NCI-H1436 treated with DMSO at 0.1 percent for 48 hours (cell line): ENCODE data around the gene CKAP2L.
"Not testable (repeated sequence)": the region's sequence is repeated elsewhere in the genome, so short reads cannot be mapped to it uniquely, and the experiment has no call there.

Experiments
- DNase-seq: peaks from one replicate; lab custom pipeline; 2025; lab: John Stamatoyannopoulos, UW

CKAP2L gene

DNA sequence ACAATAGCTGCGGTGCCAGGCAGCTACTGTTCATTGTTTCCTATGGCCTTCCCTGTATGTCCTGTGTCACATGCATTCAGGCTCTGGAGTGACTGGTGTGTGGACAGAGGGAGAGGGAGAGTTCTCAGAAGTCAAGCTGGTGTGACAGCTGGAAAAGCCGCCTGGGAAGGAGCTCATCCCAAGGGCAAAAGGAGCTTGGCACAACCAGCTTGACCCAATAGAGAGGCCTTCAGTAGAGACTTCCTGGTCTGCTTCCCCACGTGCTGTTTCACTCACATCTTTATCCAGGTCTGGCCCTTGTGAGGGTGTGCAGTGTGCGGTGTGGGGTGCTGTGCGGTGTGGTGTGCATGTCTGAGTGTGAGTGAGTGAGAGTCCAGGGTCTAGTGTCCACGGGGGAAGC, 54.7 kb downstream of the CKAP2L start:
- no peak for DNase-seq

DNA sequence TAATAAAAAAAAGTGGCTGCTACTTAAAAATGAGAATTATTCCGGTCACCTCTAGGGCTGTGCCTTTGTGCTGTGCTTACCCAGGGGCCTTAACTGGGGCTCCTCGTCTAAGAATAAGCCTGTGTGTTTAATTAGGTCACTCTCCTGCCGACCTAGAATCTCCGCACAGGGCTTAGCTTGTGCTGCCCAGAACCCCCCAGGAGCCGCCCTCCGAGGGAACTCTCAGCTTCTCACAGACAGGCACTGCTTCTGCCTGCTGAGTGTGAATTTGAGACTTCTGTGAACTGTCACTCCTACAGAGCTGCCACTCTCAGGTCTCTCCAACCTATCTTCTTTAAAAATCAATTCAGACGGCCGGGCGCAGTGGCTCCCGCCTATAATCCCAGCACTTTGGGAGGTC, 55.4 kb downstream of the CKAP2L start:
- no peak for DNase-seq

DNA sequence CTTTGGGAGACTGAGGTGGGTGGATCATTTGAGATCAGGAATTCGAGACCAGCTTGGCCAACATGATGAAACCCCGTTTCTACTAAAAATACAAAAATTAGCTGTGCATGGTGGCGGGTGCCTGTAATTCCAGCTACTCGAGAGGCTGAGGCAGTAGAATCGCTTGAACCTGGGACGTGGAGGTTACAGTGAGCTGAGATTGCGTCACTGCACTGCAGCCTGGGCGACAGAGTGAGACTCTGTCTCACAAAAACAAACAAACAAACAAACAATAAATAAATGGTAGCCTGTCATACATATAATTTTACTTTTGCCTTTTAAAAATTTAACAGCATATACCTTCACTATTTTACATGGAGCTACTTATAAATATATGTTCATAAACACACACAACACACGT, 57.5 kb downstream of the CKAP2L start:
- not testable (repeated sequence) for DNase-seq

DNA sequence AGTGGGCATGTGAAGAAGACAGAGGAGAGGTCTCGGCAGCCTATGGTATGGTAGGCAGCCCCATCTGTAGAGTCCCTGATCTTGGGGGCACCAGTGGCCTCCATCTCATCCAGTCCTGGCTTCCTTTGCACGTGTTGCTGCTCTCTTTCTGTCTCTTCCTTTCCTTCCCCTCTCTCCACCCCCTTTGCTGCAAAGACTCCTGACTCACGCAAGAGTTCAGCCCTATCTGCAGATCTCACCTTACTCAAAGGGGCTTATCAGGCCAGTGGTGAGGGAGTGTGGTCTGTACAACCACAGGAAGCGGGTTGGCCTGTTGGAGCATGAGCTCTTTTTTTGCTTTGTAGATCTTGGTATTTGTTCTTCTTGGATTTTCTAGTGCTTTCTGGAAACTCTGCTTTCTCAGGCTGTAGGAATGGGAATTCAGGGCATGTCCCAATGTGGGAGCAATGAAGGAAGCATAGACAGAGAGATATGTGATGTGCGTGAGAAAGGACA, 58.2 kb downstream of the CKAP2L start:
- DNase-seq = no peak

DNA sequence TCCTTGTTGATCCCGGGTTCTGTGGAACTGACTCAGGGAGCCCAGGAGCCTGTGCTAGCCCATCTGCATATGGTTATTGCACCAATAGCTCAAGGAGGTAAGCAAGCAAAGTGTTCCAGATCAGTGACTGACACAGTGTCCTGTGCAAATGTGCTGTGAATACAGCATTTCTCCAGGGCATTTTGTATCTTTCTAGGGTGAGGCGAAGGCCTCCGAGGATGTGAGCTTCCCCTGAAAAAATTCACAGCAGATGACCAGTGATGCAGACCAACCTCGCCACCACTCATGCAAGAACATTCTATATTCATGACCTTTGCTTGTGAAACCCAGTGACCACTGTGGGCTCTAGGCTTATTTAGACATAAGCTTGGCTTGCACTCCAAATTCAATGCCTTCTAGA, 58.8 kb downstream of the CKAP2L start:
- DNase-seq = no peak

DNA sequence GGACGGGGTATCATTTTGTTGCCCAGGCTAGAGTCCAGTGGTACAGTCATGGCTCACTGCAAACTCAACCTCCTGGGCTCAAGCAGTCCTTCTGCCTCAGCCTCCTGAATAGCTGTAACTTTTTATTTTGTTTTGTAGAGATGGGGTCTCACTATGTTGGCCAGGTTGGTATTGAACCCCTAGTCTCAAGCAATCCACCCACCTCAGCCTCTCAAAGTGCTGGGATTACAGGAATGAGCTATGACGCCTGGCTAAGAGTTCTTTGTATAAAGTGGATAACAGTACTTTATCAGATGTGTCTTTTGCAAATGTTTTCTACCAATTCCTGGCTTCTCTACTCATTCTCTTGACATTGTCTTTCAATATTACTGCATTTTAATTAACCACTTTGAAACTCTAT, 60.7 kb downstream of the CKAP2L start:
- DNase-seq = no peak

DNA sequence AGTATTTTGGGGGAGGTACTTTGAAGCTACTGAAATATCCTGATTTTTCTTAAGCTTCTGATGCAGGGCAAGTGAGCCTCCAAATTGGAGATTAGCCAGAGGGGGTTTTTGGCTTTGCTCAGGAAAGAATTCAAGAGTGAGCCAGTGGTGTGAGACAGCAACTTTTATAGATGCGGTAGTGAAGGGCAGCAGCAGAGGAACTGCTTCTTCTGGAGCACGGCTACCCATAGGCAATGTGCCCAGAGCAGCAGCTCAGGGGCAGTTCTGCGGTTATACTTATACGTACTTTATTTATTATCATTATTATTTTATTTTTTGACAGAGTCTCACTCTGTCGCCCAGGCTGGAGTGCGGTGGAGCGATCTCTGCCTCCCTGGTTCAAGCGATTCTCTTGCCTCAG, 63.4 kb downstream of the CKAP2L start:
- no peak for DNase-seq

DNA sequence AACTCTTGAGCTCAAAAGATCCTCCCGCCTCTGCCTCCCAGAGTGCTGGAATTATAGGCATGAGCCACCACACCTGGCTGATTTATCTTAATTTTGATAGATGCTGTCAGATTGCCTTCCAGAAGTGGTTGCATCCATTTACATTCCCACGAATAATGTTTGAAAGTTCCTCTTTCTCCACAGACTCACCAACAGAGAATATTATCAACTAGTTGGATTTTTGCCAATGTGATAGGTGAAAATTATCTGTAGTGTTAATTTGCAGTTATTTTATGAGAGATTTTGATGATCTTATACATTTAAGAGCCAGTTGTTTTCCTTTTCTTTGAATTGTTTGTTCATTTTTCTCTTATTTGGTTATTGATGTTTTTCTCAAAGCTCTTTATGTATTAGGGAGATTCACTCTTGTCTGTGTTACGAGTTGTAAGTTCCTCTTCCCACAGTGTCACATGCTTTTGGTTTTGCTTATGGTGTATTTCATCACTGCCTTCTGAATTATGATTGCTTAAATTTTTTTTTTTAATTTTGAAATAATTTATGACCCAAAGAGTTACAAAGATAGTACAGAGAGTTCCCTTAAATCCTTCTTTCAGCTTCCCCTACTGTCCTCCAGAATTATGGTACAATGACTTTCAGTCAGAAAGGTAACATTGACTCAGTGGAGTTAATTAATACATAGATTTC, 64.3 kb downstream of the CKAP2L start:
- no peak for DNase-seq

DNA sequence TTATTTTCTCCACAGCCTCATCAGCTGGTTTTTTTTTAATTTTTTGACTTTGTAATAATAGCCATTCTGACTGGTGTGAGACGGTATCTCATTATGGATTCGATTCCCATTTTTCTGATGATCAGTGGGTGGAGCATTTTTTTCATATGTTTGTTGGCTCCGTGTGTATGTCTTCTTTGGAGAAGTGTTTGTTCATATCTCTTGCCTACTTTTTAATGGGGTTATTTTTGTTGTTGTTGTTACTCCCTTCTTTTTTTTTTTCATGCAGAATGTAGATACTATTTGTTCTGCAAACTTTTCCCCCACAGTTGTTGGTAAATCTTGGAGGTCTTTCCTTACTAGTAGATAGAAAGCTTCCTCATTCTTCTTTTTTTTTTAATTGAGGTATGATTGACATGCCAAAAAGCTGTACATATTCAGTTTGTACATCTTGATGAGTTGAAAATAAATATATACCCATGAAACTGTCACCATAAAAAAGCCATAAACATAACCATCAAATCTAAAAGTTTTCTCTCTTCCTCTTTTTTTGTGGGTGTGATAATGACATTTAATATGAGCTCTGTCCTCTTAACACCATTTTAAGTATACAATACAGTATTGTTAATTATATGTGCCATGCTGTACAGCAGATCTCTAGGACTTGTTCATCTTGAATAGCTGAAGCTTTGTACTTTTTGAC, 65.4 kb downstream of the CKAP2L start:
- DNase-seq = no peak

DNA sequence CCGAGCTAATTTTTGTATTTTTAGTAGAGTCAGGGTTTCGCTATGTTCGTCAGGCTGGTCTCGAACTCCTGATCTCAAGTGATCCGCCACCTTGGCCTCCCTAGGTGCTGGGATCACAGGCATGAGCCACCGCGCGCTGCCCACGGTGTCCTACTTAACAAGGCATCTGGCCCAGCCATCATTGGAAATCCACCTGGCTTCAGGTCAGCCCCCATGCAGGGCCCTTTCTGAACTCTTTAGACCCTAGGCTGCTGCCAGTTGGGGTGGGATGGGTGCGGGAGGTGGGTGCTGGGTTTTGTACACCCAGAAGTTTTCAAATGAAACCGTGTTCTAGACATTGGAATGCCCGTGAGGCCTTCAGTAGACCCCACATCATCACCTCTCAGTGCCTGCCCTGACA, 70.2 kb downstream of the CKAP2L start:
- DNase-seq = no peak

DNA sequence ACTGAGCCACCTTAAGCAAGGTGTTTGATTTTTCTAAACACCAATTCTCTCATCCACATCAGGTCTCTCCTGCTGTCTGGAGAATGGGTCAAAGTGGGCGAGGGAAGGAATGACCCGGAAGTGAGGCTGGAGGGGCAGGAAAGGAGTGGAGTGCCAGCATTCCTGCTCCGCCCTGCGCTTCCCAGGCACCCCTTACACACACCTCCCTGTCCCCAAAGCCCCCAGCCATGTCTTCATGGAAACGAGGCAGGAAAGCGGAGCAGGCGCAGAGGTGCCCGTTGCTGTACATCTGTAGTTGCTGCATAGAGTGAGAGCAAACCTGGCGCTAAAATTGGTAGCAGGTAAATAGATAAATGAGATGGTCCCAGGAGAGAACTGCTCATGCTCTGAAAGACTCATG, 70.8 kb downstream of the CKAP2L start:
- DNase-seq = no peak

DNA sequence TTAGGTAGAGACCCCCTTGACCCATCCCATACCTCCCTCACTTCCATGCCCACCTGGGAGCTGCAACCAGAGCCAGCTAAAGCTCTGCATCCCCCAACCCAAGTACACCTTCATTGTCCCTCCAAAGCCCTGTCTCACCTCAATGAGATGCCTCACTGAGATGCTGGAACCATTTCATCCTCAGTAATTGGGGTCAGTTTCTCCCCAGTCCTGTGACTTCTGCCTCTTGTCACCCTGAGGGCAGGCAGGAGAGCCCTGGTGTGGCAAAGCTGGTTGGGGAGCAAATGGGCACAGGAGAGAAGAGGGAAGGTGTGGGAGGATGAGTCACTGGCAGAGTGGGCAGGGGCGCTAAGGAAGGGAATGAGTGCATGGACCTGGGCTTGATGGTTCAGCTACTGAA, 71.5 kb downstream of the CKAP2L start:
- no peak for DNase-seq

DNA sequence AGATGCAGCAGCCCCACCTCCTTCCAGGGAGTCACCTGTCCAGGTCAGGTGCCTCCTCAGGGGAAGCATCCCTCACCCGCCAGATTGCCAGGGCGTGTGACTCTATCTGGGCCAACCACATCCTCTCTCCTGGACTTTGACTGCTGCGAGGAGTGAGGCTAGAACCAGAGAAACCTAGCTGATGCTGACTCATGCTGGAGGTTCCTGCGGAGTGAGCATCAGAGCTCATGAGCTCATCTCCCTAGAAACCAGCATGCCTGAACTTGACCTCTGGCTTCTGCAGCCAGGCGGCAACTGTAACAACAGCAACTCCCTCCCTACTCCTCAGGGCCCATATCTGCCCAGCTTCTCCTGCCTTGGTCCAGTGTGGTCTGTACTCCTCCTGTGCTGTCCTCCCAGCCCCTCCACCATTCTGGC, 71.9 kb downstream of the CKAP2L start:
- DNase-seq = peak; percentile 83

DNA sequence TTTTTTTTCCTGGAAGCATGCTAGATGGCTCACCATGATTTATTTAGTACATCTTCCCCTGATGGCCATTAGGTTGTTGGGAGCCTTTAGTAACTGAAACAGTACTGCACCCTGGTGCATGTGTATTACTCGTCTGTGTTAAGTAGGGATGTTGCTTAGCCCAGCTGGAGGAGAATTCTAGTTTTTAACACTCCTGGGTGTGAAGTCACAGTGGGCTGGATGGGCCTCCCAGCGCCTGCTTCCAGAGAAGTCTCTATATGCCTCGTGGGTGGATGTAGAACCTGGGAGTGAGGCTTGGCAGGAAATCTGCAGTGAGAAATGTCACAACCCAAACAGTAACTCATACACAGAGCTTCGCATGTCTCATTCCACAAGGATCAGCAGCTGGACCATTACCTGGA, 72.5 kb downstream of the CKAP2L start:
- no peak for DNase-seq

DNA sequence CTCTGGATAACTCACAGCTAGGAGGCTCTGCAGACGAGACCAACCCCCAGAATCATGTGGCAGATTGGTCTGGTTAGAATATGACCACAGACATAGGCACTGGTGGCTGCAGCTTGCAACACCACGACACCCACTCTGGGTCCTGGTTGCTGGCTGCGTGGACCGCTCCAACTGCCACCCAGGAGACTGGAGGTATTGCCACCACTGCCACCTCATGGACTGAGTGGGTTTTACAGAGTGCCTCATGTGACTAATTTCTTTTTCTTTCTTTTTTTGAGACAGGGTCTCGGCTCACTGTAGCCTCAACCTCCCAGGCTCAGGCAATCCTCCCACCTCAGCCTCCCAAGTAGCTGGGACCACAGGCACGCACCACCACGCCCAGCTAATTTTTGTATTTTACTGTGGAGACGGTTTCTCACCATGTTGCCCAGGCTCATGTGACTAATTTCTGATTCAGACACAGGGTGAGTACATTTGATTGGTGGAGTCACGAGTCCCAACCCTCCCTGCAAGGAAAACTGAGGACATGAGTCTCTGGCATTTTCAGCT, 73.5 kb downstream of the CKAP2L start:
- DNase-seq = no peak

DNA sequence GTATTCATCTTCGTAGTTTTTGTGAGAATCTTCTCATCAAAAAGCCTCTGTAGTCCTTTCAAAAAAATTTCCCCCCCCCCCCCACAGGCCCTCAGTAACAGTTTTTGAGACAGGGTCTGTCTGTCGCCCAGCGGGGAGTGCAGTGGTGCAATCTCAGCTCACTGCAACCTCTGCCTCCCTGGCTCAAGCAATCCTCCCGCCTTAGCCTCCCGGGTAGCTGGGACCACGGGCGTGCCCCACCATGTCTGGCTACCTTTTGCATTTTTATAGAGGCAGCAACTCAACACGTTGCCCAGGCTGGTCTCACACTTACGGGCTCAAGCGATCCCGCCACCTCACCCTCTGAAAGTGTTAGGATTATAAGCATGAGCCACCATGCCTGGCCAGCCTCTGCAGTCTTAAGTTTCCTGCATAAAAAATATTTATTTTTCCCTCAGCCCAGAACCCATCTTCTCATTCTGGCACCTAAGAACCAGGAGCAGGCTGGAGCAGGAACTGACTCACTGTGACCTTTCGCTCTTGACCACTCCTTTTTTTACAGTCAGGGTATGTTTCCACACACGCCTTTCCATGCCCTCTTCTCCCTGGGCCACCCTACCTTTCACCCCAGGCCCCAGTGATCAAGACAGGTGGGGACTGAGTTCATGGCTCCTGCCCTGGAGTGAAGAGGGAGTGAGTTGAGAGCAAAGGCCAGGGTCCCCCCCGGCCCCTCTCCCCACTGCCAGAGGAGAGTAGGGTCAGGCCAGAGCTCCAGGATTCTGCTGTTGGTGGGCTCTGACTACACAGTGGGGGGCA, 76.1 kb downstream of the CKAP2L start:
- DNase-seq = no peak

DNA sequence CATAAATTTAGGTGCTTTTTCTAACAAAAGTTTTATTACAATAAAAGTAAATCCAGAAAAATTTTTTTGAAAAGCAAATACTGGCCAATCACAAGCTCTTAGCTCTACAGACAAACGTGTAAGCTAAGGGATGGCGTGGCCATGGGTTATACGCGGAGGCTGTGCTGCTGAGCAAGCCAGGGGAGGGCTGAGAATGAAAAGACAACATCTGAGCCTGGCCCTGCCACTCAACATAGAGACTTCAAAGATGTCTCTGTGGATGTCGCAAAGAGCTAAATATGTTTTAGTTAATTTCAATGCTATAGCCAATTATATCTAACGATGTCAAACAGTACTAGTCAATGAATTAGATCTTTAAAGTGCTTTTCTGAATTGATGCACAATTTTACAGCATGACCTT, 76.9 kb downstream of the CKAP2L start:
- DNase-seq = no peak
